ENCODE data around the gene ST3GAL6. TPM values are rescaled to one million over a fixed set of nuclear protein-coding genes. Genes with fewer than 3 reads are reported as not detected.

The ST3GAL6 gene
- total and polyA plus RNA-seq, 2 of the 8 experiments (the other 6 are each of a cell fraction or from before 2014, with no cell fraction given): 3.3 to 6.1 TPM

GRCh38 chr3:98829246-98829832 lies 66.2 kb downstream of the ST3GAL6 start:
- Histone ChIP-seq H2BK120ac (replicated peaks; ENCODE audit: low read depth, low read length) (no peak overlapping the region), H3K4me3 (ENCODE audit: extremely low read depth in 1 of 4, insufficient read depth in 2 of 4, low read depth in 3 of 4, low read length in 4 of 4) (no peak overlapping the region), H3K23me2 (ENCODE audit: low read depth, low read length) (no peaks in the 10 kb centered on the region), H2AFZ (ENCODE audit: low read length) (no peak overlapping the region), H3K14ac (ENCODE audit: insufficient read length) (no peak overlapping the region), H3K23ac (ENCODE audit: insufficient read length) (no peak overlapping the region), H3K4me2 (ENCODE audit: insufficient read depth in 1 of 2, low read depth in 2 of 2, low read length in 2 of 2) (no peak overlapping the region), H3K36me3 (ENCODE audit: control insufficient read depth in 2 of 4, insufficient read depth in 4 of 4, low read length in 3 of 4) (peaks cover 0 to 7% (median 0%) of the 10 kb centered on the region in 4 experiments; a peak in 1 of 8 replicates), H4K91ac (replicated peaks; ENCODE audit: insufficient read length, low read length) (no peak overlapping the region), H3K27ac (ENCODE audit: low read depth, low read length) (no peak overlapping the region), H3K9me3 (ENCODE audit: insufficient read depth in 2 of 2, low read depth in 1 of 2, low read length in 1 of 2) (peaks cover 18 to 22% of the 10 kb centered on the region in 2 experiments), H2BK15ac (ENCODE audit: low read length) (no peak overlapping the region), H4K20me1 (replicated peaks in 1 of 2; ENCODE audit: control insufficient read depth in 1 of 2, insufficient read depth in 2 of 2, low read length in 2 of 2) (peaks cover 0 to under 1% of the 10 kb centered on the region in 2 experiments), H3K9ac (replicated peaks in 1 of 4; ENCODE audit: extremely low read depth in 1 of 4, low read depth in 3 of 4, low read length in 3 of 4) (no peak overlapping the region), H2BK12ac (ENCODE audit: low read depth, low read length) (no peak overlapping the region), H3K56ac (replicated peaks; ENCODE audit: insufficient read length, low read depth, low read length) (no peak overlapping the region), H2BK20ac (ENCODE audit: low read length) (no peak overlapping the region), H3K4ac (replicated peaks; ENCODE audit: insufficient read length, low read depth, low read length) (no peak overlapping the region), H4K5ac (ENCODE audit: insufficient read length, low read depth, low read length) (no peak overlapping the region), H2BK5ac (ENCODE audit: low read depth, low read length) (no peak overlapping the region), H3K27me3 (replicated peaks in 1 of 4; ENCODE audit: control insufficient read depth in 3 of 4, extremely low read depth in 1 of 4, insufficient read depth in 3 of 4, low read length in 3 of 4) (no peaks in the 10 kb centered on the region), H3K18ac (ENCODE audit: extremely low read depth, low read length) (no peak overlapping the region), H3K79me1 (ENCODE audit: low read depth, low read length) (no peaks in the 10 kb centered on the region), H3K79me2 (ENCODE audit: control insufficient read depth in 1 of 2, insufficient read depth in 2 of 2, low read length in 2 of 2) (no peaks in the 10 kb centered on the region), H2AK5ac (ENCODE audit: low read depth, low read length) (no peak overlapping the region), H4K8ac (ENCODE audit: extremely low read depth, insufficient read depth, low read length) (no peak overlapping the region), H3K4me1 (replicated peaks in 1 of 4; ENCODE audit: control insufficient read depth in 3 of 4, insufficient read depth in 4 of 4, low read length in 3 of 4) (no peaks in the 10 kb centered on the region)
- ChIA-PET CTCF (ENCODE audit: partially characterized antibody) (interaction anchor here (1.0 kb wide), 1 partner anchor 24 kb away, joined by 3 read pairs; no protein-coding TSS in a partner anchor), POLR2A (ENCODE audit: partially characterized antibody) (no interaction called here)
- TF ChIP-seq SP1 (IDR thresholded peaks at IDR 0.05; ENCODE audit: low read depth, low read length): no peak
- no peak for TF ChIP-seq CHD2 (IDR thresholded peaks at IDR 0.05; ENCODE audit: low read length)
- TF ChIP-seq TCF12 (IDR thresholded peaks at IDR 0.05; ENCODE audit: low read depth, low read length): no peak
- TF ChIP-seq KDM5A (IDR thresholded peaks at IDR 0.05; ENCODE audit: low read length): no peak
- no peak for TF ChIP-seq SUZ12 (IDR thresholded peaks at IDR 0.05; ENCODE audit: low read length)
- no peak for TF ChIP-seq SRF (IDR thresholded peaks at IDR 0.05; ENCODE audit: low read depth, low read length)
- TF ChIP-seq SIN3A (conservative IDR thresholded peaks at IDR 0.05 in 1 of 2, IDR thresholded peaks at IDR 0.05 in 1 of 2; ENCODE audit: low read depth in 1 of 2, low read length in 2 of 2): no peak
- TF ChIP-seq CREB1 (IDR thresholded peaks at IDR 0.05): no peak
- no peak for TF ChIP-seq EZH2 (IDR thresholded peaks at IDR 0.05; ENCODE audit: low read depth, low read length, severe bottlenecking)
- TF ChIP-seq FOSL1 (IDR thresholded peaks at IDR 0.05; ENCODE audit: insufficient read depth, low read depth, low read length): no peak
- WGBS, 2 experiments (ENCODE audit: extremely low coverage in 1 of 2, insufficient coverage in 1 of 2, insufficient read length in 1 of 2, insufficient replicate concordance in 2 of 2, low coverage in 1 of 2, low lambda C conversion rate in 2 of 2, missing lambda C conversion rate in 1 of 2): 100% methylated on average over 1 of the region's 1 CpG; no CpG with 5 or more reads in 1 of the 2 experiments
- no peak for DNase-seq (ENCODE audit: low read depth in 1 of 2, low spot score in 2 of 2)
- no peak for FAIRE-seq
